Caco-2 (cell line): ENCODE results near the gene MTFMT. TPM values are rescaled to one million over a fixed set of nuclear protein-coding genes. Genes with fewer than 3 reads are reported as not detected.
A peak's percentile ranks its signal among the peaks of the same experiment; 100 is the strongest.

Experiments
- BruUV-seq: library from RNA; stranded (reverse); fragments of 400-500 nt; replicated peaks from 2 replicates; lab custom pipeline; 2021; lab: Mats Ljungman, UMichigan
- CTCF ChIA-PET: fragments of 300-600 bp; sonication (Branson Sonifier 250); formaldehyde crosslinking; loops from one replicate; lab custom pipeline; 2022; ENCODE audit warnings: antibody characterized with exemption; lab: Charles Lee
- POLR2A ChIA-PET: fragments of 300-600 bp; sonication (Branson Sonifier 250); formaldehyde crosslinking; loops from one replicate; lab custom pipeline; 2022; ENCODE audit warnings: antibody characterized with exemption; lab: Charles Lee
- DNase-seq, 2 experiments: peaks; one replicate each; pipeline versions ENCODE4 v3.0.0 to v3.0.0-alpha.2; 2020 to 2022
- H3K27me3 ChIP-seq: replicated peaks from 2 replicates; pipeline ENCODE4 v1.6.0; 2011; ENCODE audit warnings: low read length; ENCODE audit not compliant: control insufficient read depth, insufficient read depth
- H3K36me3 ChIP-seq: 2 replicates; pipeline ENCODE4 v1.5.1; 2011; ENCODE audit warnings: low read length; ENCODE audit not compliant: control insufficient read depth, insufficient read depth
- H3K4me1 ChIP-seq: fragments of 250-450 bp; sonication (Bioruptor Pico); 2 replicates; pipeline ENCODE4 v1.5.1; 2020; ENCODE audit warnings: mild to moderate bottlenecking
- H3K4me3 ChIP-seq: 2 replicates; pipeline ENCODE4 v1.5.1; 2011; ENCODE audit warnings: low read depth, mild to moderate bottlenecking, control low read depth, low read length
- H3K9me3 ChIP-seq: fragments of 250-450 bp; sonication (Bioruptor Pico); 2 replicates; pipeline ENCODE4 v1.5.1; 2020; ENCODE audit warnings: mild to moderate bottlenecking, moderate library complexity
- H3K27ac Mint-ChIP-seq: one replicate; pipeline ENCODE4 v1.8.0; 2022; ENCODE audit warnings: mixed read lengths; ENCODE audit not compliant: unreplicated experiment
- H3K27me3 Mint-ChIP-seq: one replicate; pipeline ENCODE4 v1.8.0; 2022; ENCODE audit warnings: mixed read lengths; ENCODE audit not compliant: insufficient read depth, unreplicated experiment
- H3K36me3 Mint-ChIP-seq: one replicate; pipeline ENCODE4 v1.8.0; 2022; ENCODE audit warnings: mild to moderate bottlenecking, mixed read lengths; ENCODE audit not compliant: insufficient read depth, unreplicated experiment
- H3K4me1 Mint-ChIP-seq: one replicate; pipeline ENCODE4 v1.8.0; 2022; ENCODE audit warnings: low read depth, mixed read lengths; ENCODE audit not compliant: unreplicated experiment
- H3K4me3 Mint-ChIP-seq: one replicate; pipeline ENCODE4 v1.8.0; 2022; ENCODE audit warnings: mild to moderate bottlenecking, moderate library complexity, mixed read lengths; ENCODE audit not compliant: unreplicated experiment
- H3K9me3 Mint-ChIP-seq: one replicate; pipeline ENCODE4 v1.8.0; 2022; ENCODE audit warnings: mixed read lengths; ENCODE audit not compliant: unreplicated experiment
- intact Hi-C: fragments of 100-400 bp; cut with micrococcal nuclease; formaldehyde crosslinking; loops from one replicate; pipeline ENCODE4 v1.10.0; 2022; ENCODE audit not compliant: unreplicated experiment
- total RNA-seq: library from RNA; stranded (reverse); gene quantifications from 2 replicates; pipeline ENCODE4 v1.2.3, GENCODE V29; 2022
- TF ChIP-seq, protein P1 (sequence below), 2 experiments: fragments of 200-600 bp in 1 of 2; IDR thresholded peaks; 1 replicate in 1 of 2; 2 replicates in 1 of 2; pipeline versions ENCODE4 v1.5.1 to v1.8.0; 2011 to 2022; ENCODE audit warnings: antibody characterized with exemption in 1 of 2, control low read depth in 1 of 2, inconsistent platforms in 1 of 2, low read depth in 1 of 2, low read length in 1 of 2, mild to moderate bottlenecking in 1 of 2, moderate library complexity in 1 of 2; ENCODE audit not compliant: insufficient read depth in 1 of 2, severe bottlenecking in 1 of 2, unreplicated experiment in 1 of 2

MTFMT gene
- total RNA-seq, 1 experiment from 2014 or later: 24.7 TPM

DNA sequence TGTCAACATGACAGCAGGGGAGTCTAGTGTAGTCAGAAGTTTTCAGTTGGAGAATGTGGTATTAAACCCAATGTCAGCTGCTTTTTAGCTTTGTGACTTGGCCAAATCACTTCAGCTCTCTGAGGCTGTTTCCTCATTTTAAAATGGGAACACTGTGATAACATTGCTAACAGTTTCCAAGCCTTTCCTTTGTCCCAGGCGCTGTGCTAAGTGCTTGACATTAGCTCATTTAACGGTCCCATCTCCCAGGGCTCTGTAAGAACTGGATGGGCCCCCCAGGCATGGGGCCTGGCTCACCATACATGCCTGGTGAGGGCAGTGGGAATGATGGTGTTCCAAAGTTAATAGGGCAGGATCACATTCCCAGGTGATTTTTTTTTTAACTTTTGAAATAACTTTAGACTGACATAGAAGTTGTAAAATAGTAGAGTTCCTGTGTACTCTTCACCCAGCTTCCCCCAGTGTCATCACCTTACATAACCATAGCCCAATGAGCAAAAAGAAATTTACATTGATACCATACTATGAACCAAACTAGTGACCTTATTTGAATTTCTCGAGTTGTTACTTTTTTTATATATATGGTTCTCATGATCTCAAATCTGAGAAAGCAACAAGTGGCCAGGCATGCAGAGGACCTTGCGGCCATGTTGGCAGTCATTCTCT, 30.6 kb upstream of the MTFMT start:
- ChIA-PET CTCF (interaction anchor here (0.6 to 2.2 kb wide), 4 partner anchors 24 to 125 kb away, joined by 3 to 7 read pairs (median 5); partner anchors contain the start of gene CLPX), POLR2A (no interaction called here)
- Histone ChIP-seq H3K4me1 (peaks cover 45% of the 10 kb centered on the region), H3K36me3 (no peaks in the 10 kb centered on the region), H3K27me3 (no peaks in the 10 kb centered on the region), H3K4me3 (no peak overlapping the region), H3K9me3 (no peaks in the 10 kb centered on the region)
- TF ChIP-seq, protein P1, sequence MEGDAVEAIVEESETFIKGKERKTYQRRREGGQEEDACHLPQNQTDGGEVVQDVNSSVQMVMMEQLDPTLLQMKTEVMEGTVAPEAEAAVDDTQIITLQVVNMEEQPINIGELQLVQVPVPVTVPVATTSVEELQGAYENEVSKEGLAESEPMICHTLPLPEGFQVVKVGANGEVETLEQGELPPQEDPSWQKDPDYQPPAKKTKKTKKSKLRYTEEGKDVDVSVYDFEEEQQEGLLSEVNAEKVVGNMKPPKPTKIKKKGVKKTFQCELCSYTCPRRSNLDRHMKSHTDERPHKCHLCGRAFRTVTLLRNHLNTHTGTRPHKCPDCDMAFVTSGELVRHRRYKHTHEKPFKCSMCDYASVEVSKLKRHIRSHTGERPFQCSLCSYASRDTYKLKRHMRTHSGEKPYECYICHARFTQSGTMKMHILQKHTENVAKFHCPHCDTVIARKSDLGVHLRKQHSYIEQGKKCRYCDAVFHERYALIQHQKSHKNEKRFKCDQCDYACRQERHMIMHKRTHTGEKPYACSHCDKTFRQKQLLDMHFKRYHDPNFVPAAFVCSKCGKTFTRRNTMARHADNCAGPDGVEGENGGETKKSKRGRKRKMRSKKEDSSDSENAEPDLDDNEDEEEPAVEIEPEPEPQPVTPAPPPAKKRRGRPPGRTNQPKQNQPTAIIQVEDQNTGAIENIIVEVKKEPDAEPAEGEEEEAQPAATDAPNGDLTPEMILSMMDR (IDR thresholded peaks at IDR 0.05; ENCODE audit: insufficient read depth in 1 of 2, low read depth in 1 of 2, low read length in 1 of 2, severe bottlenecking in 1 of 2, unreplicated experiment in 1 of 2): no peak
- Mint-ChIP-seq H3K27ac (no peak overlapping the region), H3K27me3 (no peaks in the 10 kb centered on the region), H3K4me1 (peaks cover 32% of the 10 kb centered on the region), H3K9me3 (no peaks in the 10 kb centered on the region), H3K36me3 (peaks cover 11% of the 10 kb centered on the region), H3K4me3 (no peak overlapping the region)
- intact Hi-C loops: no loop called here
- no peak for DNase-seq
- BruUV-seq: no TSS peak

DNA sequence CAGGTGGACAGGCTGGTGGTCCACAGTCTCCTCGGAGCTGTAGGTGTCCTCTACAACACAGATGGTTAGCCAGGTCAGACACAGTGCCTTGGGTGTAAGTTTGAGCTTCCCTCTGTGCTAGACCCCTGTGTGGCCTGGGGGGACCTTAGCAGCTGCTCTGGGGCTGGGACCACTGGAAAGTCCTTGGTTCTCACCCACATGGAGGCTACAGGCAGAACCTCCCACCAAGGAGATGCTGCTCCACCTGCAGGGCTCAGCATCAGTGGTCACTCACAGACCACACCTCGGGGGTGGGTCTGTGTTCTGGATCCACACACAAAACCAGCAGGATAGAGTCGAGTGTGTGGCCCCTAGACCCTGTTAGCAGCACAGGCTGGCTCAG, 29.9 kb upstream of the MTFMT start:
- Mint-ChIP-seq H3K27ac (no peak overlapping the region), H3K27me3 (no peaks in the 10 kb centered on the region), H3K9me3 (no peaks in the 10 kb centered on the region), H3K4me1 (peaks cover 32% of the 10 kb centered on the region), H3K36me3 (peaks cover 11% of the 10 kb centered on the region), H3K4me3 (no peak overlapping the region)
- POLR2A ChIA-PET: no interaction called here
- Histone ChIP-seq H3K27me3 (no peaks in the 10 kb centered on the region), H3K9me3 (no peaks in the 10 kb centered on the region), H3K4me1 (peaks cover 52% of the 10 kb centered on the region), H3K36me3 (no peaks in the 10 kb centered on the region), H3K4me3 (no peak overlapping the region)
- TF ChIP-seq, protein P1 (IDR thresholded peaks at IDR 0.05; ENCODE audit: insufficient read depth in 1 of 2, low read depth in 1 of 2, low read length in 1 of 2, severe bottlenecking in 1 of 2, unreplicated experiment in 1 of 2): no peak
- no TSS peak for BruUV-seq
- no peak for DNase-seq
- CTCF ChIA-PET: interaction anchor here (2.2 kb wide), 1 partner anchor 42 kb away, joined by 7 read pairs; no protein-coding TSS in a partner anchor
- intact Hi-C loops: no loop called here

DNA sequence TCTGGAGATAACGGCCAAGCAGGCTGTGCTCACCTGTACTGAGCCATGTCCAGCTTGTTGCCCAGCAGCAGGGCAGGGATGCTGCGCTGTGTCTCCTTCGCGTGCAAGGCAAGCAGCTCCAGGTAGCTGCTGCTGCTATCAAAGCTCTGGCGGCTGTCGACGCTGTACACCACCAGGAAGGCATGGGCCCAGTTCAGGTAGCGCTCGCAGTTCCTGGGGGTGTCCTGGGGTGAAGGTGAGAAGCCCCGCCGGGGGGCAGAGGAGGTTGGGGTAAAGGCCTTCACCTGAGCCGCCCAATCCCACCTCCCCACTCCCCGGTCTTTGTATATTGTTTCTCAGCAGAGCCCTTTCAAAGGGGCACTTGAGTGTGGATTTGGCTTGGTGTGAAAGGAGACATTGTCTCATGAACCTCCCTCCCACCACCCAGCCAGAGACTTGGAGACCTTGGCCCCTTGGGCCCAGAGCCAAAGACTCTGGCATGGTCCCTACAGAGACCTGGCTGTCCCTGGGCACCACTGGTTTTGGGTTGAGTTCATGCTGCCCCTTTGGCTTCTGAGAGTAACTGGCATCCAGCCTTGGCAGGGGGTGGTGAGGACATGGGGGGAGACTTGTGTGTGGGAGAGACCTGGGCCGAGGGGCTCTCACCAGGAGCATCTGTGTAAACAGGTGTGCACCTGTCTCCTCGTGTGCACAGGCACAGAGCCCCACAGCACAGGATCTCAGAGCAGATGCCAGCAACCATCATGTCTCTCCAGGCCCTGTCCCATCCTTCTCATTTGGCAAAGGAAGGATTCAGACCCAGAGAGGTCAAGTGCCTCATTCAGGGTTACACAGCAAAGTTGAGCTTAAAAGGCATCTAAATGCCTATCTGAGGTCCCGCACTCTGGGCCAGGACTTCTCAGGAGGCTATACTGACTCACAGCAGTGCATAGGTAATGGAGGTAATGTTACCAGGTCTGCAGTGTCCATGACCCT, 29.2 kb upstream of the MTFMT start:
- H3K27ac Mint-ChIP-seq: peak overlapping the region; percentile 91
- no peak overlapping the region for H3K4me3 Mint-ChIP-seq
- Histone ChIP-seq H3K4me3 (no peak overlapping the region), H3K9me3 (no peaks in the 10 kb centered on the region), H3K27me3 (no peaks in the 10 kb centered on the region), H3K36me3 (no peaks in the 10 kb centered on the region), H3K4me1 (peaks cover 56% of the 10 kb centered on the region)
- no TSS peak for BruUV-seq
- no peak for DNase-seq
- no peaks in the 10 kb centered on the region for H3K9me3 Mint-ChIP-seq
- peaks cover 32% of the 10 kb centered on the region for H3K4me1 Mint-ChIP-seq
- peaks cover 11% of the 10 kb centered on the region for H3K36me3 Mint-ChIP-seq
- ChIA-PET CTCF (interaction anchor here (1.0 to 2.2 kb wide), 2 partner anchors 25 to 43 kb away, joined by 4 to 7 read pairs; no protein-coding TSS in a partner anchor), POLR2A (no interaction called here)
- H3K27me3 Mint-ChIP-seq: no peaks in the 10 kb centered on the region
- TF ChIP-seq, protein P1 (IDR thresholded peaks at IDR 0.05; ENCODE audit: insufficient read depth in 1 of 2, low read depth in 1 of 2, low read length in 1 of 2, severe bottlenecking in 1 of 2, unreplicated experiment in 1 of 2): no peak
- intact Hi-C loops: no loop called here
